SU-DHL-6 (cell line): ENCODE results near the gene USF1.
A peak's percentile ranks its signal among the peaks of the same experiment; 100 is the strongest.

Source experiments
- H2AFZ ChIP-seq: fragments of 200-600 bp; sonication (generic); 2 replicates; pipeline ENCODE4 v1.6.1; 2014; ENCODE audit warnings: low read depth, mild to moderate bottlenecking, moderate library complexity, mixed read lengths, antibody characterized with exemption, low read length; ENCODE audit not compliant: severe bottlenecking
- H3F3A ChIP-seq: fragments of 200-600 bp; shearing (Covaris generic); 2 replicates; pipeline ENCODE4 v1.6.0; 2016; ENCODE audit warnings: antibody characterized with exemption, mild to moderate bottlenecking; ENCODE audit not compliant: insufficient read depth
- H3K27ac ChIP-seq: fragments of 200-600 bp; sonication (generic); 2 replicates; pipeline ENCODE4 v1.5.1; 2016; ENCODE audit warnings: low read depth, mild to moderate bottlenecking, low read length, moderate library complexity, mixed read lengths
- H3K27me3 ChIP-seq: fragments of 200-600 bp; sonication (generic), shearing (Covaris generic); 2 replicates; pipeline ENCODE4 v1.6.0; 2014; ENCODE audit warnings: mild to moderate bottlenecking, low read length
- H3K36me3 ChIP-seq: fragments of 200-600 bp; sonication (generic); 2 replicates; pipeline ENCODE4 v1.6.1; 2014; ENCODE audit warnings: mild to moderate bottlenecking, low read length, mixed read lengths
- H3K4me2 ChIP-seq: fragments of 300-600, 200-600 bp; shearing (Covaris generic), sonication (generic); 2 replicates; pipeline ENCODE4 v1.6.0; 2014; ENCODE audit warnings: low read length, low read depth, mild to moderate bottlenecking; ENCODE audit not compliant: poor library complexity, severe bottlenecking
- H3K4me3 ChIP-seq: fragments of 200-600 bp; sonication (generic); 2 replicates; pipeline ENCODE4 v1.5.1; 2014; ENCODE audit warnings: antibody characterized with exemption, low read length, mild to moderate bottlenecking, mixed read lengths; ENCODE audit not compliant: insufficient read depth, poor library complexity, severe bottlenecking
- H3K79me2 ChIP-seq: fragments of 200-600 bp; sonication (generic); 2 replicates; pipeline ENCODE4 v1.6.1; 2014; ENCODE audit warnings: mild to moderate bottlenecking, low read length, moderate library complexity; ENCODE audit not compliant: insufficient read depth
- H3K9ac ChIP-seq: fragments of 200-600 bp; sonication (generic); 2 replicates; pipeline ENCODE4 v1.7.0; 2014; ENCODE audit warnings: mild to moderate bottlenecking, low read length
- H3K9me2 ChIP-seq: fragments of 200-600 bp; sonication (generic); replicated peaks from 2 replicates; pipeline ENCODE4 v1.6.1; 2014; ENCODE audit warnings: low read length; ENCODE audit not compliant: insufficient read depth
- H3K9me3 ChIP-seq: fragments of 200-600 bp; sonication (generic); 2 replicates; pipeline ENCODE4 v1.6.1; 2014; ENCODE audit warnings: low read length, mixed read lengths; ENCODE audit not compliant: insufficient read depth
- H4K20me1 ChIP-seq: fragments of 200-600 bp; sonication (generic); 2 replicates; pipeline ENCODE4 v1.6.1; 2014; ENCODE audit warnings: low read depth, mild to moderate bottlenecking, antibody characterized with exemption, low read length, moderate library complexity, mixed read lengths
- EZH2phosphoT487 ChIP-seq: fragments of 200-600 bp; sonication (generic), shearing (Covaris generic); conservative IDR thresholded peaks from 2 replicates; pipeline ENCODE4 v1.6.1; 2018; ENCODE audit warnings: mild to moderate bottlenecking, antibody characterized with exemption, low read length, moderate library complexity, mixed read lengths
- TF ChIP-seq, protein P1 (sequence below): fragments of 200-600 bp; sonication (generic); IDR thresholded peaks from one replicate; pipeline ENCODE4 v1.5.1; 2017; ENCODE audit warnings: antibody characterized with exemption, mild to moderate bottlenecking, low read length, moderate library complexity; ENCODE audit not compliant: insufficient read depth, poor library complexity, severe bottlenecking

The USF1 gene

DNA sequence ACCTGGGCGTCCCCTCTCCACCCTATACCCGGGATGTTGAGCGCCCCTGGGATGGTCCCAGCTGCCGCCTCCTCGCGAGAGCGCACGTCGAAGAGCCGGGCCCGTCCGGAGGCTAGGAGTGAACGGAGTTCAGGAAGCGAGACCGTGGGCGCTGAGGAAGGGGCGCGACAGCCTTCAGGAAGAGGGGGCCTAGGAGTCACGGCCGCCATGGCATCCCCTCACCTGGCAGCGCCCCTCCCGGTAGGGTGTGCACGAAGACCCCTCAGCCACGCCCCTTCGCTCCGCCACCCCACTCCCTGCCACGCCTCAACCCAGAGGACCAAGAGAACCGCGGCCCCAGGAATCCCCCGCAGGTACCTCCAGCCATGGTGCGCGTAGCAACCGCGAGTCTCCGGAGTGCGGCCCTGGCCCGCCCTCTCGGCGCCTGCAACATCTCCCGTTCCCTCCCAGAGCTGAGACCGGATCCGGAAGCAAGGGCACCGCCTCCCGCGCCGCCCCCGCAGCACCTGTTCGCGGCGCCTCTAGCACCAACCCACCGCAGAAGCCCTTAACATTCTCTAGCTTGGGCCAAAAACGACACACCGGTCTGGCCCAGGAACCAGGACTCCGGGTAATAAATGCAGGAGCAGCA, 7.1 kb downstream of the USF1 start, which contains the start of gene TSTD1:
TSTD1 (minus strand) TSS at position 442 of the 631 bp plus-strand sequence; CDS start at position 367, 75 bp downstream.
- Histone ChIP-seq H3K27me3 (no peaks in the 10 kb centered on the region), H3K4me3 (peak within 1 kb of the TSS; percentile 58), H3K9ac (peak within 1 kb of the TSS; percentile 66), H3K4me2 (peak within 1 kb of the TSS; percentile 72), H3K79me2 (no peaks in the 10 kb centered on the region; the same call in 1 of the 2 replicates), H3K9me2 (no peaks in the 10 kb centered on the region), H3K36me3 (peaks cover 7% of the 10 kb centered on the region; the same call in 1 of the 2 replicates), H2AFZ (no peak within 1 kb of the TSS), H3F3A (peaks cover 18% of the 10 kb centered on the region), H3K9me3 (no peaks in the 10 kb centered on the region), H4K20me1 (no peaks in the 10 kb centered on the region), H3K27ac (peak within 1 kb of the TSS; percentile 52)
- no peak for TF ChIP-seq EZH2phosphoT487
- TF ChIP-seq, protein P1, sequence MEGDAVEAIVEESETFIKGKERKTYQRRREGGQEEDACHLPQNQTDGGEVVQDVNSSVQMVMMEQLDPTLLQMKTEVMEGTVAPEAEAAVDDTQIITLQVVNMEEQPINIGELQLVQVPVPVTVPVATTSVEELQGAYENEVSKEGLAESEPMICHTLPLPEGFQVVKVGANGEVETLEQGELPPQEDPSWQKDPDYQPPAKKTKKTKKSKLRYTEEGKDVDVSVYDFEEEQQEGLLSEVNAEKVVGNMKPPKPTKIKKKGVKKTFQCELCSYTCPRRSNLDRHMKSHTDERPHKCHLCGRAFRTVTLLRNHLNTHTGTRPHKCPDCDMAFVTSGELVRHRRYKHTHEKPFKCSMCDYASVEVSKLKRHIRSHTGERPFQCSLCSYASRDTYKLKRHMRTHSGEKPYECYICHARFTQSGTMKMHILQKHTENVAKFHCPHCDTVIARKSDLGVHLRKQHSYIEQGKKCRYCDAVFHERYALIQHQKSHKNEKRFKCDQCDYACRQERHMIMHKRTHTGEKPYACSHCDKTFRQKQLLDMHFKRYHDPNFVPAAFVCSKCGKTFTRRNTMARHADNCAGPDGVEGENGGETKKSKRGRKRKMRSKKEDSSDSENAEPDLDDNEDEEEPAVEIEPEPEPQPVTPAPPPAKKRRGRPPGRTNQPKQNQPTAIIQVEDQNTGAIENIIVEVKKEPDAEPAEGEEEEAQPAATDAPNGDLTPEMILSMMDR = no peak

DNA sequence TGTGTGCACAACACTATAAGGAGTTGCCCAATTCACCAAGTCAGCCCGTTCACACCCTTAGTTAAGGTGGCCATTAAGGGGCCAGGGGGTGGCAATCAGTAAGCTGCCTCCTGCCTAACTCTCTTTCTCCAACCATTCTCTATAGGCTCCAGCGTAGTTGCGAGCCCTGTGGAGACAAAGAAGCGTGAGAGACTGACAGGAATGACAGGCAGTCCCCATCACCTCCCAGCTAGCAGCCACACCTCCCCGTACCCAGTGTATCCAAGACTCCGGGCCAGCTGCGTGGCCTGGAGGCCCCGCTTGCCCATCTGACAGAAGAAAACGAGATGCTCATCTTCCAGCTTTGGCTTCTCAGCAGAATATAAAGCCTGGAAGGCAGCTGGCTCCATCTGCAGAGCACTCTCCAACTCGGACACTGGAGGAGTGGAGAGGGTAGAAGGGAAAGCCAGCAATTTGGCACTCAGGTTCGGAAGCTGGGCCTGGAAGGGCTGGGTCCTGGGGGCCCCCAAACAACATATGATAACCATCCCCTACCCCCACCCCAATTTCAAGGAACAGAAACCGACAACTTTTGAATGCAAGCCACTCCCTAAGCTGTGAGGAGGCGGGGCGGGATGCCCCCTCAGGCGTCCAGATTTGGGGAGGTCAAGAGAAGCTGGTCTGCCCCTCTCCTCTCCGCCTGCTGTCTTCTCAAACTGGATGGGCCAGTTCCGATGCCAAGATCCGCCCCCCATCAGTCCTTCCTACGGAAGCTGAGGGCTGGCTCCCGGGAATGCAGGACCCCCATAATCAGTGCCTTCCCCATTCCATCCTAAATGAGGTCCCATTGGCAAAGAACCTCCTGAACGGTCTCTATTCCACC, 7.9 kb downstream of the USF1 start:
- Histone ChIP-seq H4K20me1 (no peaks in the 10 kb centered on the region), H3K27ac (no peak overlapping the region; the same call in 1 of the 2 replicates), H2AFZ (no peak overlapping the region), H3K36me3 (peaks cover 7% of the 10 kb centered on the region; the same call in 1 of the 2 replicates), H3K9ac (peak overlapping the region; percentile 66), H3K4me2 (peak overlapping the region; percentile 72), H3K9me2 (no peaks in the 10 kb centered on the region), H3K79me2 (no peaks in the 10 kb centered on the region; the same call in 1 of the 2 replicates), H3F3A (peaks cover 18% of the 10 kb centered on the region), H3K4me3 (peak overlapping the region; percentile 58), H3K9me3 (no peaks in the 10 kb centered on the region), H3K27me3 (no peaks in the 10 kb centered on the region)
- TF ChIP-seq EZH2phosphoT487 = no peak
- TF ChIP-seq, protein P1 = no peak

DNA sequence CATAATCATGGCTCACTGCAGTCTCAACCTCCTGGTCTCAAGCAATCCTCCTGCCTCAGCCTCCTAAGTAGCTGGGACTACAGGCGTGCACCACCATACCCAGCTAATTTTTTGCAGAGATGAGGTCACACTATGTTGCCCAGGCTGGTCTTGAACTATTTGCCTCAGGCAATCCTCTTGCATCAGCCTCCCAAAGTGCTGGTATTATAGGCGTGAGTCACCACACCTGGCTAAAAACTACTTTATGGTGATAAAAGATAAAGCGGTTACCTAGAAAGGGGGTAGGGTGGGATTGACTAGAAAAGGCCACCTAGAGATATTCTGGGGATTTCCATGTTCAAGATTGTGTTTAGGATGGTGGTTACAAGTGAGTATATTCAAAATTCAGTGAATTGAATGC, 12.0 kb downstream of the USF1 start:
- Histone ChIP-seq H3K4me2 (no peak overlapping the region), H3K27me3 (no peaks in the 10 kb centered on the region), H3K4me3 (no peak overlapping the region), H3K9ac (no peak overlapping the region), H3K9me3 (no peaks in the 10 kb centered on the region), H2AFZ (no peak overlapping the region), H3K36me3 (no peaks in the 10 kb centered on the region), H3F3A (peaks cover 18% of the 10 kb centered on the region), H3K27ac (no peak overlapping the region), H3K9me2 (no peaks in the 10 kb centered on the region), H3K79me2 (no peaks in the 10 kb centered on the region; the same call in 1 of the 2 replicates), H4K20me1 (no peaks in the 10 kb centered on the region)
- no peak for TF ChIP-seq EZH2phosphoT487
- TF ChIP-seq, protein P1 = no peak
